ENCODE measurements around the gene CASP10.

- TF ChIP-seq CTCF (IDR thresholded peaks at IDR 0.05) (no peak), POLR2A (IDR thresholded peaks at IDR 0.05) (no peak)
Measured at GRCh38 chr2:201196803-201197202, 13.9 kb downstream of the CASP10 start.
